Measurements from ENCODE around the gene GATA3.

Gene GATA3

DNA sequence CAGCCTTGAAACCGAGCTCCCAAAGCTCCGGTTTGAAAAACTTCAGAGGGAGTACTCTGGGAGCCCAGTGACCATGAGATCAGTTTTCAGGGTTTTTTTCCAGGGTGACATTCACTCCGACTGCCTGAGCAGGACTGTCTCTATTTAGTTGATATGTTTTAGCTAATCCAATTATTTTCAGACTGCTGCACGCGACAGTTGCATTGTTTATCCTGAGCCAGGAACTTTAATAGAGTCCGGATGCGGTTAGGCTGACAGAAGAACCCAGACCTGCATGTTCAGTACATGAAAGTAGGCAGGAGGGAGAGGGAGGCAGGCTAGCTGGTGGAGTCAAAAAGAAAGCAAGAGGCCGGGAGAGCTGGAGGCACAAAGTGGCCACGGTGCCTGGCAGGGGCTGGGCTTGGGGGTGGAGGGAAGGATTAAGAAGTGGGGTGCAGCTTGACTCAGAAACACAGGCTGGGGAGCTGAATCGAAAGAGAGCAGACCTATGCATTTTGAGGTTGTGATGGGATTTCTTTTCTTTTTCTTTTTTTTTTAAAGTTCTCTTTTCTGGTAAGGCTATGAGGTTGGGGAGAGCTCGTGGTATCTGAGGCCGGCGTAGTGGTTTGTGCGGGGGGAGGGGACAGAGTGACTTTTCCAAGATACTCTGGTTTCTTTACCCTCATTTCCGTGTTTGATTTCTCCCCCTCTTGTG lies 5.7 kb downstream of the GATA3 start:
- TF ChIP-seq, protein P1, sequence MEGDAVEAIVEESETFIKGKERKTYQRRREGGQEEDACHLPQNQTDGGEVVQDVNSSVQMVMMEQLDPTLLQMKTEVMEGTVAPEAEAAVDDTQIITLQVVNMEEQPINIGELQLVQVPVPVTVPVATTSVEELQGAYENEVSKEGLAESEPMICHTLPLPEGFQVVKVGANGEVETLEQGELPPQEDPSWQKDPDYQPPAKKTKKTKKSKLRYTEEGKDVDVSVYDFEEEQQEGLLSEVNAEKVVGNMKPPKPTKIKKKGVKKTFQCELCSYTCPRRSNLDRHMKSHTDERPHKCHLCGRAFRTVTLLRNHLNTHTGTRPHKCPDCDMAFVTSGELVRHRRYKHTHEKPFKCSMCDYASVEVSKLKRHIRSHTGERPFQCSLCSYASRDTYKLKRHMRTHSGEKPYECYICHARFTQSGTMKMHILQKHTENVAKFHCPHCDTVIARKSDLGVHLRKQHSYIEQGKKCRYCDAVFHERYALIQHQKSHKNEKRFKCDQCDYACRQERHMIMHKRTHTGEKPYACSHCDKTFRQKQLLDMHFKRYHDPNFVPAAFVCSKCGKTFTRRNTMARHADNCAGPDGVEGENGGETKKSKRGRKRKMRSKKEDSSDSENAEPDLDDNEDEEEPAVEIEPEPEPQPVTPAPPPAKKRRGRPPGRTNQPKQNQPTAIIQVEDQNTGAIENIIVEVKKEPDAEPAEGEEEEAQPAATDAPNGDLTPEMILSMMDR (IDR thresholded peaks at IDR 0.05; ENCODE audit: unreplicated experiment in 3 of 3): no peak
- Mint-ChIP-seq H3K27ac (peak overlapping the region in 2 of 3 experiments; percentile 17 to 70), H3K27me3 (ENCODE audit: low read depth) (peaks cover 97% of the 10 kb centered on the region), H3K4me3 (peak overlapping the region; percentile 24 to 67 (median 61)), H3K4me1 (peaks cover 43% of the 10 kb centered on the region), H3K36me3 (ENCODE audit: low read depth) (peaks cover 35% of the 10 kb centered on the region), H3K9me3 (no peaks in the 10 kb centered on the region)

DNA sequence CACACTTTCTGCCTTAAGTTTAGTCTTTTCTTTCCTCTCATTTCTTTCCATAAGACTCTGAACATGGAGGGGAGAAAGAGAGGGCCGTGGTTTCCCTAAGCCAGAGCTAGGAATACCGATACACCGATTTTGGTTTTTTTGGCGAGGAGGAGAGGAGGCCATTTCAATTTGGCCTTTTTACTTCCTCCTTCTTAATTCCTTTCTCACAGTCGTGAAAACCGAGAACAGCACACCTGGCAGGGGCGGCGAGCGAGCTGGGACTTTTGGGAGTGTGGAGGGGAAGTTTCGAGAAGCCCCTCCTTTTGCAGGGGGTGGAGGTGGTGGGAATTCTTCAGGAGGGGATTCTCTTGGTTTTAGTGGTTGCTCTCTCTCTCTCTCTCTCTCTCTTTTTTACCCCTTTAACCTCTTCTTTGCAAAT lies 6.2 kb downstream of the GATA3 start:
- H3K4me1 Mint-ChIP-seq: peaks cover 43% of the 10 kb centered on the region
- H3K4me3 Mint-ChIP-seq: peak overlapping the region; percentile 24 to 67 (median 61)
- no peaks in the 10 kb centered on the region for H3K9me3 Mint-ChIP-seq
- H3K27me3 Mint-ChIP-seq (ENCODE audit: low read depth): peaks cover 96% of the 10 kb centered on the region
- peaks cover 35% of the 10 kb centered on the region for H3K36me3 Mint-ChIP-seq (ENCODE audit: low read depth)
- H3K27ac Mint-ChIP-seq: peak overlapping the region in 1 of 3 experiments; percentile 70
- TF ChIP-seq, protein P1 (IDR thresholded peaks at IDR 0.05; ENCODE audit: unreplicated experiment in 3 of 3): no peak

DNA sequence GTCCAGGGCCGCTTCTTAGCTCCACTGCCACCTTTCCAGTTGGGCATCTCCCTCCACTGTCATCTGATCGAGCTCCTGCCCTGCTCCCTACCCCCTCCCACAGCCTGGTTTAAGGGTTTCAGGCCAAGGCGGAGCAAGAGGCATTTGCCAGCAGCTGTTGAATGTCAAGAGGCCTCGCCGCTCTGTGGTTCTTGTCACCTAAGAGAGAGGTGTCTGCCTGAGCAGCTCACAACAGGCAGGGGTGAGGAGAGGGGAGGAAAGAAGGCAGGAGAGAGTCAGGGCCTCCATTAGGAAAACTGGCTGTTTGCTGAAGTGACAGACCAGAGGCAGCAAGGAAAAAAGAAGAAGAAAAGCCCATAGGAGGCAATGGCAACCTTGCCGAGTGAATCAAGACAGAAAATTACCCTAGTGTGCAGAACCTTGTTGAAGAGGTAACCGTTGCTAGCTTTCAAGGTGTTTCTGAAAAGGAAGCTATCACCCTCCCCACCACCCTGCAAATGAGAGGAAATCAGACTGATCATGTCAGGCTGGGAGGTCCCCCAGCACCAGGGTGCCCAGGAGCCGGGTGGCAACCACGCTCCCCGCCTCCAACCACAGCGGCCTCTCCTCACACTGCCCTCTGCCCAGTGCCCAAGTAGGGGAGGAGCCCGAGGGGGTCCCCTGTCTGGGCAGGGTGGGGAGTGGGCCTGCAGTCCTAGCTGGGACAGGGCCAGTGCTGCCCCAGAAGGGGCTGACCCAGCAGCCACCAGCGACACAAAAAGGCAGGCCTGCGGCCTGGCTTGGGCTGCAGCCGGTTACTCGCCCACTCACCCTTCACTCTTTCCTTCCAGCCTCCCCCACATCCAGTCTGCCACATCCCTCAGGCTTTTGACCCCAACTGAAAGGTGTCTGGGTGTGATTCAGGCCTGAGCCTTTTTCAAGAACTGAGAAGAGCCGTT lies 7.1 kb downstream of the GATA3 start:
- H3K4me1 Mint-ChIP-seq: peaks cover 40% of the 10 kb centered on the region
- peak overlapping the region; percentile 23 to 62 (median 58) for H3K4me3 Mint-ChIP-seq
- TF ChIP-seq, protein P1 (IDR thresholded peaks at IDR 0.05; ENCODE audit: unreplicated experiment in 3 of 3): no peak
- H3K27ac Mint-ChIP-seq: peak overlapping the region in 2 of 3 experiments; percentile 34 to 43
- H3K27me3 Mint-ChIP-seq (ENCODE audit: low read depth): peaks cover 97% of the 10 kb centered on the region
- H3K36me3 Mint-ChIP-seq (ENCODE audit: low read depth): peaks cover 41% of the 10 kb centered on the region
- no peaks in the 10 kb centered on the region for H3K9me3 Mint-ChIP-seq

DNA sequence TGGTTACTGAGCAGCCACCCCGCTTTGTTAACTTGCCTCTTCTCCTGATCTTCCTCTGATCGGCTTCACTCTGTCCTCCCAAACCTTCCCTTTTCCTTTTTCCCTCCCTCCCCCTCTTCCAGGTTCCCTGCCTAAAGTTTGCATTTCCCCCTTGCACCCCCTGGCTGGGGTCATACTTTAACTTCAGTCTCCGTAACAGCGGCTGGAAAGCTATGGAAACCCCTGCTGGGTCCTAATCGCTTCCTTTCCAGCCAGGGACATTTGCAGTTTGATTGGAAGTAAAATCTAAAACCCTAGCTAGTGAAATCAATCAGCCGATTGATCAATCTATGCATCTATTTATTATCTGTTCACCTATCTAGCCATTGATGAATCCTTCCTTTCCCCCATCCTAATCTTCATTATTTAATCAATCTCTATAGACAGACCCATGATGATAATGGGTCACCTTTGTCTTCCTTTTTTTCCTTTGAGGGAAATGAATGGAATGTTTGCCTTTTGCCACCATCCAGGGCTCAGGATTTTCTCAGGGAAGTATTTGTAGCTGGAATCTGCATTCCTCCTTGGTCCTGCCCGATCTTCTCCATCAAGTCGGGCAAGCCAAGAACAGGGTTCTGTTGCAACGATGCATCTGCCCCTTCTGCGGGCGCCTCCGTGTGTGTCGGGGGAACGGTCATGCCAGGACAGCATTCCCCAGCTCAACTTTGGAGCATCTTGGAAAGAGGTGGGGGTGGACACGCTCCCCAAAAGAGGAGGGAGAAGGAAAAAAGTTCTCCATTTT lies 8.8 kb downstream of the GATA3 start:
- H3K9me3 Mint-ChIP-seq: no peaks in the 10 kb centered on the region
- H3K27me3 Mint-ChIP-seq (ENCODE audit: low read depth): peaks cover 94% of the 10 kb centered on the region
- peaks cover 33% of the 10 kb centered on the region for H3K4me1 Mint-ChIP-seq
- no peak overlapping the region for H3K27ac Mint-ChIP-seq
- peaks cover 47% of the 10 kb centered on the region for H3K36me3 Mint-ChIP-seq (ENCODE audit: low read depth)
- TF ChIP-seq, protein P1 (IDR thresholded peaks at IDR 0.05; ENCODE audit: unreplicated experiment in 3 of 3): no peak
- peak overlapping the region; percentile 25 to 58 (median 28) for H3K4me3 Mint-ChIP-seq

DNA sequence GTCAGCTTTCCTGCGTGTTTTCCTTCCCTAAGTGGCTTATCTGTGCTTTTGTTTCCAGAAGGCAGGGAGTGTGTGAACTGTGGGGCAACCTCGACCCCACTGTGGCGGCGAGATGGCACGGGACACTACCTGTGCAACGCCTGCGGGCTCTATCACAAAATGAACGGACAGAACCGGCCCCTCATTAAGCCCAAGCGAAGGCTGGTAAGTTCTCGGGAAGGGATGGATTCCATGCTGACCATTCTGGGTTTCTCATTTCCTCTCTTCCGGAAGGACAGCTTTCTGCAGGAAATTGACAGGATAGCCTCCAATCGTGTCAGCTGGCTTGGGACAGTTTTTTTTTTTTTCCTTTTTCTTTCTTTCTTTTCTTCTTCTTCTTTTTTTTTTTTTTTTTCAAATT lies 9.4 kb downstream of the GATA3 start:
- H3K4me1 Mint-ChIP-seq: peaks cover 33% of the 10 kb centered on the region
- H3K27me3 Mint-ChIP-seq (ENCODE audit: low read depth): peaks cover 94% of the 10 kb centered on the region
- H3K27ac Mint-ChIP-seq: no peak overlapping the region
- no peaks in the 10 kb centered on the region for H3K9me3 Mint-ChIP-seq
- H3K4me3 Mint-ChIP-seq: peak overlapping the region in 2 of 3 experiments; percentile 21 to 42
- H3K36me3 Mint-ChIP-seq (ENCODE audit: low read depth): peaks cover 47% of the 10 kb centered on the region
- TF ChIP-seq, protein P1 (IDR thresholded peaks at IDR 0.05; ENCODE audit: unreplicated experiment in 3 of 3): no peak
